ENCODE measurements around the gene AHI1. TPM values are rescaled to one million over a fixed set of nuclear protein-coding genes. Genes with fewer than 3 reads are reported as not detected.
A peak's percentile ranks its signal among the peaks of the same experiment; 100 is the strongest.

The AHI1 gene
- total and polyA plus RNA-seq, 2 donors (not counting 1 experiment from before 2014, with no cell fraction given), result 14.2 to 22.8 TPM

DNA sequence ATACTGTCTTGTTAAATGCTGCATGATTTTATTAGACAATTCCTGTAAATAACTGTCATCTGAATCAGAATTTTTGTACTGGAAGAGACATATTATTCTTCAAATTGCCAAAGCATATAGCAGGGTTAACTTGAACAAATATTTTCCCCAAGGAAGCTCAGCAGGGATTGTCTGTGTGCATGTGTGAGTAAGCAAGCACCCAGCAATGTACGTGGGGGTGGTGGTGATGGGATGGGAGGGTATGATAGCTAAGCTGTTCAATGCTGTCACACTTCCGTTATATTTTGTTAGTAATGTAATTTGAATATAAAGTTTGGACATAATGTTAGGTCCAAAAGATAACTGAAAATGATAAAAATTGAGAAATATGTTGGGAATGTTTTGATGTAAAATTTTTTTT lies 198.3 kb downstream of the AHI1 start:
- H3K36me3 ChIP-seq (ENCODE audit: control insufficient read depth, insufficient read depth, low read length), result no peaks in the 10 kb centered on the region
- TF ChIP-seq CTCF (conservative IDR thresholded peaks at IDR 0.05 in 1 of 2, IDR thresholded peaks at IDR 0.05 in 1 of 2; ENCODE audit: low read depth in 1 of 2, low read length in 2 of 2) (no peak), EZH2 (IDR thresholded peaks at IDR 0.05; ENCODE audit: low read length, missing control alignments) (no peak)
- H3K9me3 ChIP-seq (ENCODE audit: control insufficient read depth, insufficient read depth, low read depth, low read length), result no peaks in the 10 kb centered on the region
- H3K4me3 ChIP-seq (replicated peaks in 1 of 4; ENCODE audit: control extremely low read depth in 1 of 4, insufficient read depth in 1 of 4, low read depth in 3 of 4, low read length in 4 of 4), result no peak overlapping the region
- H2AFZ ChIP-seq (ENCODE audit: low read length), result no peak overlapping the region
- H3K27me3 ChIP-seq (ENCODE audit: control insufficient read depth, insufficient read depth, low read length), result no peaks in the 10 kb centered on the region
- peak in 1 of 2 donors; percentile 69 for DNase-seq (ENCODE audit: low read depth in 2 of 2)
- H4K20me1 ChIP-seq (ENCODE audit: control insufficient read depth, extremely low read depth, insufficient read depth, low read length), result no peaks in the 10 kb centered on the region
- H3K4me2 ChIP-seq (ENCODE audit: extremely low read depth, insufficient read depth, low read length), result no peak overlapping the region
- H3K27ac ChIP-seq (ENCODE audit: insufficient read depth, low read length), result no peak overlapping the region
- no peaks in the 10 kb centered on the region for H3K4me1 ChIP-seq (ENCODE audit: control insufficient read depth, extremely low read depth, insufficient read depth, low read length)
- no peaks in the 10 kb centered on the region for H3K79me2 ChIP-seq (ENCODE audit: control insufficient read depth, insufficient read depth, low read length)
- no peak overlapping the region for H3K9ac ChIP-seq (ENCODE audit: insufficient read depth, low read length)

DNA sequence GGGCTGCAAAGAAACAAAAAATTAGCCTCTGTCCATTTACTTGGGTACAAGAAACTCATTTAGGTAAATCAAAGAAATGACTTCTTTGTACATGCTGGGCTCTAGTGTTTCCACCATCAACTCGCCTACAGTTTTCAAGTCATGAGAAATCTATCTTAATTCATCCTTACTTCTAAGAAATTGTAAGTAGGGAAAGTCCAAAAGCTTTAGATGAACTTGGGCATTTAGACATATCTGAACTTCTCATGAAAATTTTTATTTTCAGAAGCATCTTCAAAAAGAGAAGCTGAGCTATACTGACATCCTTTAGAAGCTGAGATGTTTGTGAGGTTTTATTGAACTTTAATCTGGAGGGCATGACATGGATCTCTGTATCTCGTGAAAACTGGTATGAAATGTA lies 199.1 kb downstream of the AHI1 start:
- Histone ChIP-seq H3K4me1 (ENCODE audit: control insufficient read depth, extremely low read depth, insufficient read depth, low read length) (no peaks in the 10 kb centered on the region), H3K27me3 (ENCODE audit: control insufficient read depth, insufficient read depth, low read length) (no peaks in the 10 kb centered on the region), H3K79me2 (ENCODE audit: control insufficient read depth, insufficient read depth, low read length) (no peaks in the 10 kb centered on the region), H4K20me1 (ENCODE audit: control insufficient read depth, extremely low read depth, insufficient read depth, low read length) (no peaks in the 10 kb centered on the region), H3K9ac (ENCODE audit: insufficient read depth, low read length) (no peak overlapping the region), H3K4me3 (replicated peaks in 1 of 4; ENCODE audit: control extremely low read depth in 1 of 4, insufficient read depth in 1 of 4, low read depth in 3 of 4, low read length in 4 of 4) (no peak overlapping the region), H2AFZ (ENCODE audit: low read length) (no peak overlapping the region), H3K9me3 (ENCODE audit: control insufficient read depth, insufficient read depth, low read depth, low read length) (no peaks in the 10 kb centered on the region), H3K27ac (ENCODE audit: insufficient read depth, low read length) (no peak overlapping the region), H3K36me3 (ENCODE audit: control insufficient read depth, insufficient read depth, low read length) (no peaks in the 10 kb centered on the region), H3K4me2 (ENCODE audit: extremely low read depth, insufficient read depth, low read length) (no peak overlapping the region)
- no peak for DNase-seq (ENCODE audit: low read depth in 2 of 2)
- TF ChIP-seq CTCF (conservative IDR thresholded peaks at IDR 0.05 in 1 of 2, IDR thresholded peaks at IDR 0.05 in 1 of 2; ENCODE audit: low read depth in 1 of 2, low read length in 2 of 2) (no peak), EZH2 (IDR thresholded peaks at IDR 0.05; ENCODE audit: low read length, missing control alignments) (no peak)

- H3K4me2 ChIP-seq (ENCODE audit: extremely low read depth, insufficient read depth, low read length), result no peak overlapping the region
- no peaks in the 10 kb centered on the region for H3K27me3 ChIP-seq (ENCODE audit: control insufficient read depth, insufficient read depth, low read length)
- no peaks in the 10 kb centered on the region for H3K36me3 ChIP-seq (ENCODE audit: control insufficient read depth, insufficient read depth, low read length)
- TF ChIP-seq CTCF (conservative IDR thresholded peaks at IDR 0.05 in 1 of 2, IDR thresholded peaks at IDR 0.05 in 1 of 2; ENCODE audit: low read depth in 1 of 2, low read length in 2 of 2), result no peak
- TF ChIP-seq EZH2 (IDR thresholded peaks at IDR 0.05; ENCODE audit: low read length, missing control alignments), result no peak
- H3K9me3 ChIP-seq (ENCODE audit: control insufficient read depth, insufficient read depth, low read depth, low read length), result no peaks in the 10 kb centered on the region
- H4K20me1 ChIP-seq (ENCODE audit: control insufficient read depth, extremely low read depth, insufficient read depth, low read length), result no peaks in the 10 kb centered on the region
- H2AFZ ChIP-seq (ENCODE audit: low read length), result no peak overlapping the region
- H3K79me2 ChIP-seq (ENCODE audit: control insufficient read depth, insufficient read depth, low read length), result no peaks in the 10 kb centered on the region
- H3K9ac ChIP-seq (ENCODE audit: insufficient read depth, low read length), result no peak overlapping the region
- H3K27ac ChIP-seq (ENCODE audit: insufficient read depth, low read length), result no peak overlapping the region
- no peak overlapping the region for H3K4me3 ChIP-seq (replicated peaks in 1 of 4; ENCODE audit: control extremely low read depth in 1 of 4, insufficient read depth in 1 of 4, low read depth in 3 of 4, low read length in 4 of 4)
- no peak for DNase-seq (ENCODE audit: low read depth in 2 of 2)
- H3K4me1 ChIP-seq (ENCODE audit: control insufficient read depth, extremely low read depth, insufficient read depth, low read length), result no peaks in the 10 kb centered on the region
These were observed 200.8 kb downstream of the AHI1 start for GRCh38 chr6:135296715-135297114.
